Caco-2 (cell line): ENCODE measurements around the gene SSTR3. TPM values are rescaled to one million over a fixed set of nuclear protein-coding genes. Genes with fewer than 3 reads are reported as not detected.
"Not testable (repeated sequence)": the region's sequence is repeated elsewhere in the genome, so short reads cannot be mapped to it uniquely, and the experiment has no call there.

Experiments
- BruUV-seq: library from RNA; stranded (reverse); fragments of 400-500 nt; replicated peaks from 2 replicates; lab custom pipeline; 2021; lab: Mats Ljungman, UMichigan
- CTCF ChIA-PET: fragments of 300-600 bp; sonication (Branson Sonifier 250); formaldehyde crosslinking; loops from one replicate; lab custom pipeline; 2022; ENCODE audit warnings: antibody characterized with exemption; lab: Charles Lee
- POLR2A ChIA-PET: fragments of 300-600 bp; sonication (Branson Sonifier 250); formaldehyde crosslinking; loops from one replicate; lab custom pipeline; 2022; ENCODE audit warnings: antibody characterized with exemption; lab: Charles Lee
- DNase-seq, 2 experiments: peaks; one replicate each; pipeline versions ENCODE4 v3.0.0 to v3.0.0-alpha.2; 2020 to 2022
- H3K27me3 ChIP-seq: replicated peaks from 2 replicates; pipeline ENCODE4 v1.6.0; 2011; ENCODE audit warnings: low read length; ENCODE audit not compliant: control insufficient read depth, insufficient read depth
- H3K36me3 ChIP-seq: 2 replicates; pipeline ENCODE4 v1.5.1; 2011; ENCODE audit warnings: low read length; ENCODE audit not compliant: control insufficient read depth, insufficient read depth
- H3K4me1 ChIP-seq: fragments of 250-450 bp; sonication (Bioruptor Pico); 2 replicates; pipeline ENCODE4 v1.5.1; 2020; ENCODE audit warnings: mild to moderate bottlenecking
- H3K4me3 ChIP-seq: 2 replicates; pipeline ENCODE4 v1.5.1; 2011; ENCODE audit warnings: low read depth, mild to moderate bottlenecking, control low read depth, low read length
- H3K9me3 ChIP-seq: fragments of 250-450 bp; sonication (Bioruptor Pico); 2 replicates; pipeline ENCODE4 v1.5.1; 2020; ENCODE audit warnings: mild to moderate bottlenecking, moderate library complexity
- H3K27ac Mint-ChIP-seq: one replicate; pipeline ENCODE4 v1.8.0; 2022; ENCODE audit warnings: mixed read lengths; ENCODE audit not compliant: unreplicated experiment
- H3K27me3 Mint-ChIP-seq: one replicate; pipeline ENCODE4 v1.8.0; 2022; ENCODE audit warnings: mixed read lengths; ENCODE audit not compliant: insufficient read depth, unreplicated experiment
- H3K36me3 Mint-ChIP-seq: one replicate; pipeline ENCODE4 v1.8.0; 2022; ENCODE audit warnings: mild to moderate bottlenecking, mixed read lengths; ENCODE audit not compliant: insufficient read depth, unreplicated experiment
- H3K4me1 Mint-ChIP-seq: one replicate; pipeline ENCODE4 v1.8.0; 2022; ENCODE audit warnings: low read depth, mixed read lengths; ENCODE audit not compliant: unreplicated experiment
- H3K4me3 Mint-ChIP-seq: one replicate; pipeline ENCODE4 v1.8.0; 2022; ENCODE audit warnings: mild to moderate bottlenecking, moderate library complexity, mixed read lengths; ENCODE audit not compliant: unreplicated experiment
- H3K9me3 Mint-ChIP-seq: one replicate; pipeline ENCODE4 v1.8.0; 2022; ENCODE audit warnings: mixed read lengths; ENCODE audit not compliant: unreplicated experiment
- CTCF ChIP-seq, 2 experiments: fragments of 200-600 bp in 1 of 2; IDR thresholded peaks; 1 replicate in 1 of 2; 2 replicates in 1 of 2; pipeline versions ENCODE4 v1.5.1 to v1.8.0; 2011 to 2022; ENCODE audit warnings: antibody characterized with exemption in 1 of 2, control low read depth in 1 of 2, inconsistent platforms in 1 of 2, low read depth in 1 of 2, low read length in 1 of 2, mild to moderate bottlenecking in 1 of 2, moderate library complexity in 1 of 2; ENCODE audit not compliant: insufficient read depth in 1 of 2, severe bottlenecking in 1 of 2, unreplicated experiment in 1 of 2
- intact Hi-C: fragments of 100-400 bp; cut with micrococcal nuclease; formaldehyde crosslinking; loops from one replicate; pipeline ENCODE4 v1.10.0; 2022; ENCODE audit not compliant: unreplicated experiment
- total RNA-seq: library from RNA; stranded (reverse); gene quantifications from 2 replicates; pipeline ENCODE4 v1.2.3, GENCODE V29; 2022

Gene SSTR3
- total RNA-seq, 1 experiment from 2014 or later: not detected

GRCh38 chr22:37173709-37174108 lies 38.6 kb downstream of the SSTR3 start:
- ChIA-PET CTCF (no interaction called here), POLR2A (no interaction called here)
- intact Hi-C loops: no loop called here
- Mint-ChIP-seq H3K27ac (no peak overlapping the region), H3K27me3 (no peaks in the 10 kb centered on the region), H3K36me3 (no peaks in the 10 kb centered on the region), H3K4me1 (no peaks in the 10 kb centered on the region), H3K4me3 (no peak overlapping the region), H3K9me3 (no peaks in the 10 kb centered on the region)
- H3K27me3 ChIP-seq: no peaks in the 10 kb centered on the region
- no peaks in the 10 kb centered on the region for H3K36me3 ChIP-seq
- peak in 1 of 2 experiments; percentile 18 for DNase-seq
- H3K4me3 ChIP-seq: no peak overlapping the region
- peaks cover 6% of the 10 kb centered on the region; the same call in 1 of the 2 replicates for H3K4me1 ChIP-seq
- no peaks in the 10 kb centered on the region for H3K9me3 ChIP-seq
- no TSS peak for BruUV-seq
- no peak for TF ChIP-seq CTCF (IDR thresholded peaks at IDR 0.05; ENCODE audit: insufficient read depth in 1 of 2, low read depth in 1 of 2, low read length in 1 of 2, severe bottlenecking in 1 of 2, unreplicated experiment in 1 of 2)

GRCh38 chr22:37172266-37173245 lies 39.7 kb downstream of the SSTR3 start:
- Mint-ChIP-seq H3K27me3 (no peaks in the 10 kb centered on the region), H3K9me3 (no peaks in the 10 kb centered on the region), H3K4me3 (no peak overlapping the region), H3K27ac (no peak overlapping the region), H3K36me3 (no peaks in the 10 kb centered on the region), H3K4me1 (no peaks in the 10 kb centered on the region)
- intact Hi-C loops: no loop called here
- no peaks in the 10 kb centered on the region for H3K27me3 ChIP-seq
- H3K9me3 ChIP-seq: no peaks in the 10 kb centered on the region
- H3K4me3 ChIP-seq: no peak overlapping the region
- ChIA-PET CTCF (no interaction called here), POLR2A (no interaction called here)
- no TSS peak for BruUV-seq
- H3K36me3 ChIP-seq: no peaks in the 10 kb centered on the region
- DNase-seq: peak in 1 of 2 experiments; percentile 17
- TF ChIP-seq CTCF (IDR thresholded peaks at IDR 0.05; ENCODE audit: insufficient read depth in 1 of 2, low read depth in 1 of 2, low read length in 1 of 2, severe bottlenecking in 1 of 2, unreplicated experiment in 1 of 2): no peak
- H3K4me1 ChIP-seq: no peaks in the 10 kb centered on the region

- no peak for TF ChIP-seq CTCF (IDR thresholded peaks at IDR 0.05; ENCODE audit: insufficient read depth in 1 of 2, low read depth in 1 of 2, low read length in 1 of 2, severe bottlenecking in 1 of 2, unreplicated experiment in 1 of 2)
- no peak overlapping the region for H3K27ac Mint-ChIP-seq
- no peak overlapping the region for H3K4me3 Mint-ChIP-seq
- Histone ChIP-seq H3K4me1 (peaks cover 5% of the 10 kb centered on the region; the same call in 1 of the 2 replicates), H3K27me3 (no peaks in the 10 kb centered on the region), H3K36me3 (no peaks in the 10 kb centered on the region), H3K9me3 (no peaks in the 10 kb centered on the region), H3K4me3 (no peak overlapping the region)
- CTCF ChIA-PET: no interaction called here
- H3K27me3 Mint-ChIP-seq: no peaks in the 10 kb centered on the region
- H3K9me3 Mint-ChIP-seq: no peaks in the 10 kb centered on the region
- H3K4me1 Mint-ChIP-seq: no peaks in the 10 kb centered on the region
- POLR2A ChIA-PET: no interaction called here
- DNase-seq: no peak
- no TSS peak for BruUV-seq
- intact Hi-C loops: no loop called here
- no peaks in the 10 kb centered on the region for H3K36me3 Mint-ChIP-seq
Observed at GRCh38 chr22:37171662-37172061, 40.6 kb downstream of the SSTR3 start.

GRCh38 chr22:37170689-37171405 lies 41.4 kb downstream of the SSTR3 start:
- H3K9me3 ChIP-seq, intact Hi-C loops, H3K36me3 Mint-ChIP-seq, H3K27ac Mint-ChIP-seq, POLR2A ChIA-PET, H3K27me3 ChIP-seq, H3K9me3 Mint-ChIP-seq, H3K4me1 Mint-ChIP-seq, BruUV-seq, H3K4me1 ChIP-seq, H3K4me3 ChIP-seq, H3K4me3 Mint-ChIP-seq, H3K27me3 Mint-ChIP-seq, H3K36me3 ChIP-seq: not testable (repeated sequence)
- DNase-seq: peak in 1 of 2 experiments; percentile 17
- CTCF ChIA-PET: interaction anchor here (0.6 to 0.8 kb wide), 2 partner anchors 26 to 29 kb away, joined by 3 read pairs; no protein-coding TSS in a partner anchor
